SJCRH30 (cell line): Measurements from ENCODE around the gene FTL. TPM values are rescaled to one million over a fixed set of nuclear protein-coding genes. Genes with fewer than 3 reads are reported as not detected.

Experiments
- DNase-seq, 2 experiments: peaks; one replicate each; pipeline ENCODE4 v3.0.0-alpha.2; 2015 to 2020
- H3K27ac ChIP-seq: fragments of 250-450 bp; sonication (Bioruptor Pico); 2 replicates; pipeline ENCODE4 v1.5.1; 2020; ENCODE audit warnings: mild to moderate bottlenecking, moderate library complexity
- H3K27me3 ChIP-seq: fragments of 250-450 bp; sonication (Bioruptor Pico); 2 replicates; pipeline ENCODE4 v1.5.1; 2020; ENCODE audit warnings: mild to moderate bottlenecking, moderate library complexity
- H3K36me3 ChIP-seq: fragments of 250-450 bp; sonication (Bioruptor Pico); 2 replicates; pipeline ENCODE4 v1.5.1; 2020; ENCODE audit warnings: mild to moderate bottlenecking, moderate library complexity
- H3K4me1 ChIP-seq: fragments of 250-450 bp; sonication (Bioruptor Pico); 2 replicates; pipeline ENCODE4 v1.5.1; 2020; ENCODE audit warnings: mild to moderate bottlenecking, moderate library complexity
- H3K4me3 ChIP-seq: fragments of 250-450 bp; sonication (Bioruptor Pico); 2 replicates; pipeline ENCODE4 v1.5.1; 2020; ENCODE audit warnings: mild to moderate bottlenecking, moderate library complexity
- H3K9me3 ChIP-seq: fragments of 250-450 bp; sonication (Bioruptor Pico); replicated peaks from 2 replicates; pipeline ENCODE4 v1.5.1; 2020; ENCODE audit warnings: mild to moderate bottlenecking, moderate library complexity
- total RNA-seq: library from RNA; depleted of rRNA; stranded (reverse); fragments of >200 nt; shearing (Covaris generic); gene quantifications from 2 replicates; pipeline ENCODE4 v1.2.3, GENCODE V29; 2014; rRNA removed

Gene FTL
- total RNA-seq, 1 experiment from 2014 or later: 1,133 TPM

DNA sequence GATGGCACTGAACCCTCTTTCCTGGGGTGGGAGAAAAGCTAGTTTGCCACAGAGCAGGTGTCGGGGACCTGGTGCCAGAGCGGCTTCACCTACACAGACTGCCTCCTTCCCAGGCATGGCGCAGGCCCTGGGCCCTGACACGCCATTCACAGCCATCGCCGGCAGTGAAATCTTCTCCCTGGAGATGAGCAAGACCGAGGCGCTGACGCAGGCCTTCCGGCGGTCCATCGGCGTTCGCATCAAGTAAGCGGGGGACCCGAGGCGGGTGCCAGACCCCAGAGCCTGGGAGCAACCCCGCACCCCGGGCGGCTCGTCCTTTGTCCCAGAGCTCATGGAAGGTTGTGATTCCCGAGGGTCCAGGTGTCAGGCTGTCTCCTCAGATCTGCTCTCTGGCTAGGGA, 41.8 kb downstream of the FTL start:
- no peak for DNase-seq
- peaks cover 37% of the 10 kb centered on the region for H3K36me3 ChIP-seq
- H3K27ac ChIP-seq: no peak overlapping the region
- no peaks in the 10 kb centered on the region for H3K4me1 ChIP-seq
- H3K4me3 ChIP-seq: no peak overlapping the region
- no peaks in the 10 kb centered on the region for H3K9me3 ChIP-seq
- H3K27me3 ChIP-seq: no peaks in the 10 kb centered on the region

DNA sequence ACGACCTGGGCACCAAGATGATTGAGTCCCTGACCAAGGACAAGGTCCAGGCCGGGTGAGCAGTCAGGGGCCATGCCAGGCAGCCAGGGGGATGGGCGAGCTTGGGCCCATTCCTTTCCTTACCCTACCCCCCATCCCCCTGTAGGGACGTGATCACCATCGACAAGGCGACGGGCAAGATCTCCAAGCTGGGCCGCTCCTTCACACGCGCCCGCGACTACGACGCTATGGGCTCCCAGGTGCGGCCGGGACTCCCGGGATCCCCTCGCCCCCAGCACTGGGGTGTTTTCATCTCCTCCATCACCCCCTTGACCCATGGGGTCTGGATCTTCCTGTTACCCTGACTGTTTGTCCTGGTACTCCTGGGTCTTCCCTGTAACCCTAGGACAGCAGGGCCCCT, 44.7 kb downstream of the FTL start:
- Histone ChIP-seq H3K27me3 (no peaks in the 10 kb centered on the region), H3K4me3 (no peak overlapping the region), H3K36me3 (peaks cover 31% of the 10 kb centered on the region), H3K9me3 (no peaks in the 10 kb centered on the region), H3K27ac (no peak overlapping the region), H3K4me1 (no peaks in the 10 kb centered on the region)
- DNase-seq: no peak

DNA sequence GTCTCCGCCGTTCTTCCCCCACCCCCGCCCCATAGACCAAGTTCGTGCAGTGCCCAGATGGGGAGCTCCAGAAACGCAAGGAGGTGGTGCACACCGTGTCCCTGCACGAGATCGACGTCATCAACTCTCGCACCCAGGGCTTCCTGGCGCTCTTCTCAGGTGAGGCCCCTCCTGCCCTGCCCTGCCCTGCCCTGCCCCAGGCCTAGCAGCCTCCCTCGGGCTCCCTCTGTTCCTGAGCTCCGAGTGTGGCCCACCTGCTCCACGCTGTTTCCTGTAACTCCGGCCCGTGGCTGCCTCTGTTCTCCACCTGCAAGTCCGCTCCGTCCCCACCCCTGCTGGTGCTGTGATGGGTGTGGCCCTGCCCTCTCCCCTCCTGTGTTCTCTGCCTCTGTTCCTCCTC, 45.3 kb downstream of the FTL start:
- H3K36me3 ChIP-seq: peaks cover 35% of the 10 kb centered on the region
- H3K4me1 ChIP-seq: no peaks in the 10 kb centered on the region
- no peak overlapping the region for H3K27ac ChIP-seq
- no peak for DNase-seq
- H3K27me3 ChIP-seq: no peaks in the 10 kb centered on the region
- no peaks in the 10 kb centered on the region for H3K9me3 ChIP-seq
- no peak overlapping the region for H3K4me3 ChIP-seq

DNA sequence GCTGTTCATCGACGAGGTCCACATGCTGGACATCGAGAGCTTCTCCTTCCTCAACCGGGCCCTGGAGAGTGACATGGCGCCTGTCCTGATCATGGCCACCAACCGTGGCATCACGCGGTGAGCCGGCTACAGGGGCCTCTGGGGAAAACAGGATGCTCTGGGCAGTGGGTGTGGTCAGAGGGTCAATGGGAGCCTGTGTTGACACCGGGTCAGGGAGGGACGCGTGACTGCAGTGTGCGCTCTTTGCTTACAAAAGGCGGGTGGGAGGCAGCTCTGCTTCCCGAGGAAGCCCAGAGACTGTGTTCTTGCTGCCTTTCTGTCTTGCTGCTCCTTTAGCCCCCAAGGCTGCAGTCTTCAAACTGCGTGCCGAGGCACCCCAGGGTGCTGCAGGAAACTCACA, 46.1 kb downstream of the FTL start:
- H3K4me3 ChIP-seq: no peak overlapping the region
- DNase-seq: no peak
- peaks cover 29% of the 10 kb centered on the region for H3K36me3 ChIP-seq
- no peaks in the 10 kb centered on the region for H3K4me1 ChIP-seq
- no peak overlapping the region for H3K27ac ChIP-seq
- no peaks in the 10 kb centered on the region for H3K9me3 ChIP-seq
- no peaks in the 10 kb centered on the region for H3K27me3 ChIP-seq

DNA sequence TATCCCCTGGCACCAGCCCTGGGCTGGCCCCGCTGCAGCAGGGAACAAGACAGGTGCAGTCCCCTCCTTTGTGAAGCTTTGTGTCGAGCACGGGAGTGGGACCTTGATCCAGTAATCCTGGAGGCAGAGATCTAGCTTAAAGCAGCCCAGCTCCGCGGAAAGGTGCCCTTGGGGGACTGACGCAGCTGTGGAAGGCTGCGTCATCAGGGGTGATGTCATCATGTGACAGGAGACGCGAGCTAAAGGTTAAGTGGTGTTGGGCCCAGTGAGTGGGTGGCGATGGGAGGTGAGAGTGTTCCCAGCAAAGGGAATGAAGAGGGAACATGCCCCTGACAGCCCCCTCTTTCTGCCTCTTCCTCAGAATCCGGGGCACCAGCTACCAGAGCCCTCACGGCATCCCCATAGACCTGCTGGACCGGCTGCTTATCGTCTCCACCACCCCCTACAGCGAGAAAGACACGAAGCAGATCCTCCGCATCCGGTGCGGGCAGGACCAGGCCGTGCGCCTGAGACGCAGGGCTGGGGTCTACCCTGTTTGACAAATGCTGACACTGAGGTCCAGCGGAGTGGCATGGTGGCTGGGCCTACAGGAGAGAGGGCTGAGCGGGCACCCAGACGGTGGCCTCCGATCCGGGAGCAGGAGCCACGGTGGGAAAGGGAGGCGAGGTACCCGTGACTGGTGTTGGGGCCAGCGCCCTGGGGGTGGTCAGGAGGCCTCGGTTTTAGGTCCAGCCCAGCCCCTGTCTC, 49.2 kb downstream of the FTL start:
- Histone ChIP-seq H3K27ac (no peak overlapping the region), H3K36me3 (peaks cover 24% of the 10 kb centered on the region), H3K27me3 (no peaks in the 10 kb centered on the region), H3K4me1 (no peaks in the 10 kb centered on the region), H3K4me3 (no peak overlapping the region), H3K9me3 (no peaks in the 10 kb centered on the region)
- DNase-seq: no peak

DNA sequence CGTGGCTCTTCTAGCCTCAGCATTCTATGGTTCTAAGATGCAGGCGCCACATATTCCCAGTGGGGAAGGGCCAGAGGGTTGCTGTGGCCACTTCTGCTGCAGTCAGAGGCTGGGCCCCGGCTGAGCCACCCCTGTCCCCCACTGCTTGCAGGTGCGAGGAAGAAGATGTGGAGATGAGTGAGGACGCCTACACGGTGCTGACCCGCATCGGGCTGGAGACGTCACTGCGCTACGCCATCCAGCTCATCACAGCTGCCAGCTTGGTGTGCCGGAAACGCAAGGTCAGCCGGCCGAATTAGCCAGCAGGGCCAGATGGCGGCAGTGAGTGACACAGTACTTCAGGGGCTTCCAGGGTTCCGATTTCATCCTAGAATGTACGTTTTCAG, 49.8 kb downstream of the FTL start:
- Histone ChIP-seq H3K4me3 (no peak overlapping the region), H3K27ac (no peak overlapping the region), H3K36me3 (peaks cover 18% of the 10 kb centered on the region), H3K4me1 (no peaks in the 10 kb centered on the region), H3K9me3 (no peaks in the 10 kb centered on the region), H3K27me3 (no peaks in the 10 kb centered on the region)
- DNase-seq: no peak

DNA sequence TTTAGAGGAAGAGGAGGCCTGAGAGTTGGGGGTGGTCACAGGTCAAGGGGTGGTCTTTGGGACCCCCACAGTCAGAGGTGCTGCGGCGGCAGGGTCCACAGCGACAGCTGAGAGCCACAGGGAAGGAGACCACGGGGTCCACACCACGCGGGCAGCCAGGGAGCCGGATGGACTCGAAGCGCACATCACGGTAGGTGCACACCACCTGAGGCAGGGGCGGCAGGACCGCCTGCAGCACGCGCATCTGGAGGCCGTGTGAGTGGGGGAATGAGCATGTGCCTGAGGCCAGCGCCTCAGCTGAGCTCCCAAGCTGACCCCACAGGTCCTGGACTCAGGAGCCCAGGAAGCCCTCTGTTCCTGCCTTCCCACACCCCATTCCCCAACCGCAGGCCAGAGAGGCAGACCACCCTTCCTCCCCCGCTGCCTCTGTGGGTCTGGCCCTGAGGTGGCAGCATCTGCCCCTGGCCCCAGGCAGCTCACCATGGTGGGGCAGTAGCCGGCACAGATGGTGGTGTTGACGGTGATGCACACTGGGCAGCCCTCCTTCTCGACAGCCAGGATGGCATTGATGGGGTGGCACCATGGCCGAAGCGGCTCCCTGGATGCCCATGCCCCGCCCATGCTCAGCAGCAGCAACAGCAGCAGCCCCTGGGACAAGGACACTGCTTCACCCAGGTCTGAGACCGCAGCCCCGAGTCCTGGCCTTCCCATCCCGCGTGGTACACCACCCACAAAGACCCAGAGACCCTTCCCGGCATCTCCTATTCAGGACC, 51.1 kb downstream of the FTL start:
- Histone ChIP-seq H3K9me3 (no peaks in the 10 kb centered on the region), H3K27ac (no peak overlapping the region), H3K4me3 (no peak overlapping the region), H3K4me1 (no peaks in the 10 kb centered on the region), H3K27me3 (no peaks in the 10 kb centered on the region), H3K36me3 (peaks cover 11% of the 10 kb centered on the region)
- no peak for DNase-seq

Other genes with a start within 250 kb of the FTL start
- 19.5 and 24.5 TPM in 2 replicates for gene MAMSTR, start 245.6 kb upstream of the FTL start, total RNA-seq
- gene RASIP1, start 224.7 kb upstream of the FTL start, total RNA-seq: 0.99 and 1.5 TPM in 2 replicates
- not detected in 2 replicates for gene IZUMO1, start 218.4 kb upstream of the FTL start, total RNA-seq
- not detected in 2 replicates for gene FUT1, start 212.7 kb upstream of the FTL start, total RNA-seq
- gene FGF21, start 209.8 kb upstream of the FTL start, total RNA-seq: not detected in 2 replicates
- gene BCAT2, start 154.3 kb upstream of the FTL start, total RNA-seq: 31.7 and 36.0 TPM in 2 replicates
- not detected in 2 replicates for gene HSD17B14, start 128.8 kb upstream of the FTL start, total RNA-seq
- gene PLEKHA4, start 96.7 kb upstream of the FTL start, total RNA-seq: 19.3 and 26.6 TPM in 2 replicates
- 11.1 and 12.5 TPM in 2 replicates for gene PPP1R15A, start 92.9 kb upstream of the FTL start, total RNA-seq
- gene TULP2, start 66.6 kb upstream of the FTL start, total RNA-seq: not detected in 2 replicates
- 91.2 and 97.1 TPM in 2 replicates for gene NUCB1, start 65.0 kb upstream of the FTL start, total RNA-seq
- gene DHDH, start 31.6 kb upstream of the FTL start, total RNA-seq: not detected in 2 replicates
- 49.1 and 56.9 TPM in 2 replicates for gene BAX, start 10.4 kb upstream of the FTL start, total RNA-seq
- gene GYS1, start 28.0 kb downstream of the FTL start, total RNA-seq: 38.9 and 42.8 TPM in 2 replicates
- gene RUVBL2, start 28.6 kb downstream of the FTL start, total RNA-seq: 139 and 152 TPM in 2 replicates
- gene LHB, start 51.8 kb downstream of the FTL start, total RNA-seq: not detected in 2 replicates
- not detected in 2 replicates for gene CGB3, start 59.0 kb downstream of the FTL start, total RNA-seq
- gene CGB2, start 66.6 kb downstream of the FTL start, total RNA-seq: not detected in 2 replicates
- not detected in 2 replicates for gene CGB1, start 71.6 kb downstream of the FTL start, total RNA-seq
- not detected in 2 replicates for gene CGB5, start 78.5 kb downstream of the FTL start, total RNA-seq
- not detected in 2 replicates for gene CGB8, start 83.8 kb downstream of the FTL start, total RNA-seq
- not detected in 2 replicates for gene CGB7, start 92.4 kb downstream of the FTL start, total RNA-seq
- not detected in 2 replicates for gene NTF4, start 99.5 kb downstream of the FTL start, total RNA-seq
- gene KCNA7, start 107.4 kb downstream of the FTL start, total RNA-seq: not detected in 2 replicates
- 241 and 253 TPM in 2 replicates for gene SNRNP70, start 120.1 kb downstream of the FTL start, total RNA-seq
- 4.1 and 5.0 TPM in 2 replicates for gene LIN7B, start 149.1 kb downstream of the FTL start, total RNA-seq
- gene C19orf73, start 153.8 kb downstream of the FTL start, total RNA-seq: 0.99 and 1.7 TPM in 2 replicates
- 20.8 and 27.1 TPM in 2 replicates for gene PPFIA3, start 154.2 kb downstream of the FTL start, total RNA-seq
- 2.1 and 3.2 TPM in 2 replicates for gene HRC, start 190.1 kb downstream of the FTL start, total RNA-seq
- 1.2 and 1.8 TPM in 2 replicates for gene TRPM4, start 192.5 kb downstream of the FTL start, total RNA-seq